Keratinocyte (primary cell): ENCODE results near the gene TMEM132E. TPM values are rescaled to one million over a fixed set of nuclear protein-coding genes. Genes with fewer than 3 reads are reported as not detected.

Experiments used
- DNase-seq: peaks from one replicate; pipeline ENCODE4 v3.0.0-alpha.2; 2011; ENCODE audit warnings: low read depth, missing footprints, low spot score
- FAIRE-seq: peaks from 2 replicates; lab custom pipeline; 2011; peaks lifted over from hg19 to GRCh38; lab: Jason Lieb, UNC
- H2AFZ ChIP-seq: 2 replicates; pipeline ENCODE4 v1.6.0; 2012; ENCODE audit warnings: low read length, control low read depth, inconsistent platforms; ENCODE audit not compliant: control insufficient read depth
- H3K27ac ChIP-seq: 2 replicates; pipeline ENCODE4 v1.5.1; 2011; ENCODE audit warnings: low read length; ENCODE audit not compliant: control insufficient read depth, insufficient read depth
- H3K27me3 ChIP-seq: 3 replicates; pipeline ENCODE4 v1.6.0; 2011; ENCODE audit warnings: low read length; ENCODE audit not compliant: control insufficient read depth, insufficient read depth; ENCODE audit errors: extremely low read depth
- H3K36me3 ChIP-seq, 2 experiments: 2 replicates in 1 of 2; 3 replicates in 1 of 2; pipeline ENCODE4 v1.5.1; 2011; ENCODE audit warnings: low read length in 2 of 2, mild to moderate bottlenecking in 1 of 2; ENCODE audit not compliant: control insufficient read depth in 2 of 2, insufficient read depth in 2 of 2; ENCODE audit errors: extremely low read depth in 1 of 2
- H3K4me1 ChIP-seq: 3 replicates; pipeline ENCODE4 v1.5.1; 2011; ENCODE audit warnings: low read length; ENCODE audit not compliant: control insufficient read depth, insufficient read depth; ENCODE audit errors: extremely low read depth
- H3K4me2 ChIP-seq: 3 replicates; pipeline ENCODE4 v1.6.0; 2011; ENCODE audit warnings: low read depth, low read length; ENCODE audit not compliant: control insufficient read depth, insufficient read depth; ENCODE audit errors: extremely low read depth
- H3K4me3 ChIP-seq, 3 experiments: fragments of 200-600 bp in 1 of 3; sonication (generic) in 1 of 3; 2 replicates in 2 of 3; 3 replicates in 1 of 3; pipeline ENCODE4 v1.5.1; 2011 to 2016; ENCODE audit warnings: low read length in 3 of 3, mild to moderate bottlenecking in 3 of 3, control low read depth in 2 of 3, inconsistent platforms in 1 of 3, low read depth in 1 of 3, mixed read lengths in 1 of 3, mixed run types in 1 of 3, moderate library complexity in 1 of 3; ENCODE audit not compliant: control insufficient read depth in 2 of 3, insufficient read depth in 2 of 3; ENCODE audit errors: extremely low read depth in 1 of 3
- H3K79me2 ChIP-seq: 2 replicates; pipeline ENCODE4 v1.6.0; 2012; ENCODE audit warnings: low read length; ENCODE audit not compliant: control insufficient read depth, insufficient read depth
- H3K9ac ChIP-seq: 3 replicates; pipeline ENCODE4 v1.6.0; 2011; ENCODE audit warnings: low read length; ENCODE audit not compliant: control insufficient read depth, insufficient read depth; ENCODE audit errors: extremely low read depth
- H3K9me1 ChIP-seq: 3 replicates; pipeline ENCODE4 v1.6.0; 2011; ENCODE audit warnings: low read length; ENCODE audit not compliant: control insufficient read depth, insufficient read depth; ENCODE audit errors: extremely low read depth
- H3K9me3 ChIP-seq: 2 replicates; pipeline ENCODE4 v1.5.1; 2012; ENCODE audit warnings: low read depth, low read length; ENCODE audit not compliant: control insufficient read depth
- H4K20me1 ChIP-seq: 3 replicates; pipeline ENCODE4 v1.6.0; 2011; ENCODE audit warnings: low read length; ENCODE audit not compliant: control insufficient read depth, insufficient read depth; ENCODE audit errors: extremely low read depth
- CTCF ChIP-seq, 3 experiments: IDR thresholded peaks in 1 of 3; conservative IDR thresholded peaks in 1 of 3; optimal IDR thresholded peaks in 1 of 3; 2 replicates in 2 of 3; 3 replicates in 1 of 3; pipeline versions ENCODE3 to v1.5.1; 2011; ENCODE audit warnings: low read length in 3 of 3, mild to moderate bottlenecking in 3 of 3, moderate library complexity in 2 of 3, control low read depth in 1 of 3, inconsistent platforms in 1 of 3; ENCODE audit not compliant: insufficient read depth in 2 of 3; ENCODE audit errors: extremely low read depth in 1 of 3
- EZH2 ChIP-seq: IDR thresholded peaks from one replicate; pipeline ENCODE4 v1.6.1; 2012; ENCODE audit warnings: inconsistent platforms, mild to moderate bottlenecking, low read length, moderate library complexity
- dilution Hi-C: fragments of 300-500 bp; cut with MboI; formaldehyde crosslinking; loops from one replicate; pipeline ENCODE4 v1.7.0; 2020; ENCODE audit warnings: low sequenced_read_pairs; ENCODE audit not compliant: extremely low pct_ligation_motif_present
- polyA plus RNA-seq, 5 experiments: library from polyadenylated mRNA; depleted of rRNA in 3 of 5; stranded (reverse) in 3 of 5; stranded (forward) in 1 of 5; unstranded in 1 of 5; fragments of >200 nt; gene quantifications; 1 replicate in 1 of 5; 2 replicates in 3 of 5; 3 replicates in 1 of 5; pipeline versions ENCODE4 v1.2.1 to v1.2.3, GENCODE V29; 2011 to 2012; ENCODE audit warnings: missing spikeins in 2 of 5, low read depth in 1 of 5, low replicate concordance in 1 of 5

The TMEM132E gene
- polyA plus RNA-seq, 1 donor (not counting 4 experiments of a cell fraction or from before 2014, with no cell fraction given) = not detected

GRCh38 chr17:34654276-34654880 is 75.0 kb downstream of the TMEM132E start:
- Histone ChIP-seq H3K9ac (no peak overlapping the region), H2AFZ (no peak overlapping the region), H4K20me1 (no peaks in the 10 kb centered on the region), H3K36me3 (no peaks in the 10 kb centered on the region), H3K4me2 (no peak overlapping the region), H3K27me3 (peaks cover 5% of the 10 kb centered on the region), H3K27ac (no peak overlapping the region), H3K4me1 (no peaks in the 10 kb centered on the region), H3K79me2 (no peaks in the 10 kb centered on the region), H3K4me3 (no peak overlapping the region), H3K9me1 (no peaks in the 10 kb centered on the region), H3K9me3 (no peaks in the 10 kb centered on the region)
- dilution Hi-C loops = no loop called here
- DNase-seq (no peak), FAIRE-seq (no peak)
- TF ChIP-seq EZH2 (no peak), CTCF (optimal IDR thresholded peaks at IDR 0.05 in 1 of 3, IDR thresholded peaks at IDR 0.05 in 1 of 3, conservative IDR thresholded peaks at IDR 0.05 in 1 of 3; ENCODE audit: extremely low read depth in 1 of 3, insufficient read depth in 2 of 3, low read length in 3 of 3) (no peak)

GRCh38 chr17:34654881-34655276 is 75.5 kb downstream of the TMEM132E start:
- Histone ChIP-seq H3K79me2 (no peaks in the 10 kb centered on the region), H3K4me3 (no peak overlapping the region), H2AFZ (no peak overlapping the region), H4K20me1 (no peaks in the 10 kb centered on the region), H3K27me3 (peaks cover 5% of the 10 kb centered on the region), H3K9me1 (no peaks in the 10 kb centered on the region), H3K36me3 (no peaks in the 10 kb centered on the region), H3K4me1 (no peaks in the 10 kb centered on the region), H3K9me3 (no peaks in the 10 kb centered on the region), H3K27ac (no peak overlapping the region), H3K4me2 (no peak overlapping the region), H3K9ac (no peak overlapping the region)
- dilution Hi-C loops = no loop called here
- DNase-seq (no peak), FAIRE-seq (no peak)
- TF ChIP-seq EZH2 (no peak), CTCF (optimal IDR thresholded peaks at IDR 0.05 in 1 of 3, IDR thresholded peaks at IDR 0.05 in 1 of 3, conservative IDR thresholded peaks at IDR 0.05 in 1 of 3; ENCODE audit: extremely low read depth in 1 of 3, insufficient read depth in 2 of 3, low read length in 3 of 3) (no peak)
